ENCODE data around the gene CCDC110.

Gene CCDC110

GRCh38 chr4:185467991-185468390, 3.5 kb downstream of the CCDC110 start:
- no peak for TF ChIP-seq CTCF (IDR thresholded peaks at IDR 0.05; ENCODE audit: poor library complexity, severe bottlenecking)
- no peaks in the 10 kb centered on the region for H3K9me3 ChIP-seq (ENCODE audit: severe bottlenecking)
- H3K4me1 ChIP-seq (ENCODE audit: insufficient read depth, poor library complexity, severe bottlenecking), result no peaks in the 10 kb centered on the region
- peaks cover 22% of the 10 kb centered on the region for H3K27me3 ChIP-seq (ENCODE audit: insufficient read depth, poor library complexity, severe bottlenecking)
- no peak for ATAC-seq (ENCODE audit: low read depth)
- H3K36me3 ChIP-seq (ENCODE audit: low read depth), result no peaks in the 10 kb centered on the region
- no peak overlapping the region for H3K4me3 ChIP-seq (ENCODE audit: severe bottlenecking)
- H3K27ac ChIP-seq (ENCODE audit: poor library complexity, severe bottlenecking), result no peak overlapping the region
- no peak for DNase-seq (ENCODE audit: low spot score)

- Histone ChIP-seq H3K9me3 (ENCODE audit: severe bottlenecking) (no peaks in the 10 kb centered on the region), H3K4me3 (ENCODE audit: severe bottlenecking) (no peak overlapping the region), H3K36me3 (ENCODE audit: low read depth) (no peaks in the 10 kb centered on the region), H3K27me3 (ENCODE audit: insufficient read depth, poor library complexity, severe bottlenecking) (peaks cover 22% of the 10 kb centered on the region), H3K27ac (ENCODE audit: poor library complexity, severe bottlenecking) (no peak overlapping the region), H3K4me1 (ENCODE audit: insufficient read depth, poor library complexity, severe bottlenecking) (no peaks in the 10 kb centered on the region)
- DNase-seq (ENCODE audit: low spot score) (no peak), ATAC-seq (ENCODE audit: low read depth) (no peak)
- TF ChIP-seq CTCF (IDR thresholded peaks at IDR 0.05; ENCODE audit: poor library complexity, severe bottlenecking), result no peak
Measured at GRCh38 chr4:185467101-185467500, 4.4 kb downstream of the CCDC110 start.

DNA sequence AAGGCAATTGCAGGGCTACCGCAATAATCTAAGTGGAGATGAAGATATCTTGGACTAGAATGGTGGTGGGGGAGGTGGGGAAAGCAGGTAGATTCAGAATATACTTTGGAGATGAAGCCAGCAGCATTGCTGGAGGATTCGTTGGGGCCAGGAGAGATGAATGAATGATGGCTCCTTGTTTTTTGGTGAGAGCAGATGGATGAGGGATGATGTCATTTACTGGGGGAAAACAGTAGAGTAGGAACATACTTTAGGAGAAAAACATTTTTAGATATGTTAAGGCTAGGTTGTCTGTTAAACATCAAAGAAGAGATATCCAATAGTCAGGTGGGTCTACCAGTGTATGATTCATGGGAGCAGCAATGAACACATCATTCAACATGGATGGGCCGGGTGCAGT, 5.8 kb downstream of the CCDC110 start:
- H3K27ac ChIP-seq (ENCODE audit: poor library complexity, severe bottlenecking), result no peak overlapping the region
- TF ChIP-seq CTCF (IDR thresholded peaks at IDR 0.05; ENCODE audit: poor library complexity, severe bottlenecking), result no peak
- no peak overlapping the region for H3K4me3 ChIP-seq (ENCODE audit: severe bottlenecking)
- DNase-seq (ENCODE audit: low spot score), result no peak
- H3K27me3 ChIP-seq (ENCODE audit: insufficient read depth, poor library complexity, severe bottlenecking), result peaks cover 22% of the 10 kb centered on the region
- ATAC-seq (ENCODE audit: low read depth), result no peak
- H3K4me1 ChIP-seq (ENCODE audit: insufficient read depth, poor library complexity, severe bottlenecking), result no peaks in the 10 kb centered on the region
- H3K9me3 ChIP-seq (ENCODE audit: severe bottlenecking), result no peaks in the 10 kb centered on the region
- no peaks in the 10 kb centered on the region for H3K36me3 ChIP-seq (ENCODE audit: low read depth)

DNA sequence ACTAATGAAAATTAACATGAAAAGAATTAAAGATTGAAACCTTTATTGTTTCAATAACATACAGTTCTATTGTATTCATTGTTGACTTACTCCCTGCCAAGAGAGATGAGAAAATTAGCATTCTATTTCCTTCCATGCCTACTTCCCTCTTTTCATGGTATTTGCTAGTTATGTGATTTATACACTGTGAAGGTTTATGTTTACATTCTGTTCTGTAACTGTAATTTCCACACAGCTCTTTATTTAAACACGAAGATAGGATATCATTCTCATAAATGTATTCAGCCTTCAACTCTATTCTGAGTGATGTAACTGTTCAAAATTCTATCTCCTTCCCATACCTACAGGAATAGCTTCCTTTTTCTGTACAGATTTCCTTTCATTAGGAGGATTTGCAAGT, 6.6 kb downstream of the CCDC110 start:
- no peak for TF ChIP-seq CTCF (IDR thresholded peaks at IDR 0.05; ENCODE audit: poor library complexity, severe bottlenecking)
- no peak overlapping the region for H3K27ac ChIP-seq (ENCODE audit: poor library complexity, severe bottlenecking)
- no peaks in the 10 kb centered on the region for H3K36me3 ChIP-seq (ENCODE audit: low read depth)
- H3K4me3 ChIP-seq (ENCODE audit: severe bottlenecking), result no peak overlapping the region
- ATAC-seq (ENCODE audit: low read depth) (no peak), DNase-seq (ENCODE audit: low spot score) (no peak)
- no peaks in the 10 kb centered on the region for H3K4me1 ChIP-seq (ENCODE audit: insufficient read depth, poor library complexity, severe bottlenecking)
- H3K9me3 ChIP-seq (ENCODE audit: severe bottlenecking), result no peaks in the 10 kb centered on the region
- peaks cover 14% of the 10 kb centered on the region for H3K27me3 ChIP-seq (ENCODE audit: insufficient read depth, poor library complexity, severe bottlenecking)

GRCh38 chr4:185464183-185464582, 7.3 kb downstream of the CCDC110 start:
- Histone ChIP-seq H3K36me3 (ENCODE audit: low read depth) (no peaks in the 10 kb centered on the region), H3K4me1 (ENCODE audit: insufficient read depth, poor library complexity, severe bottlenecking) (no peaks in the 10 kb centered on the region), H3K4me3 (ENCODE audit: severe bottlenecking) (no peak overlapping the region), H3K9me3 (ENCODE audit: severe bottlenecking) (no peaks in the 10 kb centered on the region), H3K27ac (ENCODE audit: poor library complexity, severe bottlenecking) (no peak overlapping the region), H3K27me3 (ENCODE audit: insufficient read depth, poor library complexity, severe bottlenecking) (peaks cover 7% of the 10 kb centered on the region)
- TF ChIP-seq CTCF (IDR thresholded peaks at IDR 0.05; ENCODE audit: poor library complexity, severe bottlenecking), result no peak
- ATAC-seq (ENCODE audit: low read depth) (no peak), DNase-seq (ENCODE audit: low spot score) (no peak)
